K562 (cell line): Measurements from ENCODE around the gene PELI3. TPM values are rescaled to one million over a fixed set of nuclear protein-coding genes. Genes with fewer than 3 reads are reported as not detected.

ENCODE experiments used
- ATAC-seq: fragments of 200-7000 bp; cut with Tn5 transposase; 3 replicates; pipeline ENCODE4 v1.9.1; 2020; ENCODE audit warnings: moderate library complexity
- BruUV-seq: library from RNA; stranded (reverse); fragments of 400-500 nt; replicated peaks from 2 replicates; lab custom pipeline; 2021; lab: Mats Ljungman, UMichigan
- CTCF ChIA-PET: fragments of 300-600 bp; formaldehyde crosslinking; extraction: SDS; loops from one replicate; lab custom pipeline; 2021; ENCODE audit warnings: low intra/inter-chr PET ratio; lab: Yijun Ruan, JAX
- POLR2A ChIA-PET: fragments of 300-600, 350-650 bp; sonication (Branson Sonifier 250); formaldehyde crosslinking; extraction: SDS; loops from one replicate; lab custom pipeline; 2021; ENCODE audit warnings: antibody characterized with exemption, inconsistent platforms; lab: Yijun Ruan, JAX
- DNase-seq, 4 experiments: peaks; one replicate each; pipeline versions ENCODE4 v3.0.0 to v3.0.0-alpha.2; 2011 to 2018; ENCODE audit warnings: low spot score in 3 of 4, mixed read lengths in 3 of 4; ENCODE audit errors: extremely low read depth in 1 of 4
- FAIRE-seq: peaks from 2 replicates; lab custom pipeline; 2011; peaks lifted over from hg19 to GRCh38; lab: Jason Lieb, UNC
- H2AFZ ChIP-seq: 2 replicates; pipeline ENCODE4 v1.6.0; 2011; ENCODE audit warnings: low read depth, low read length, control low read depth, inconsistent platforms
- H3K27ac ChIP-seq: fragments of 200-600 bp; 3 replicates; pipeline ENCODE4 v1.8.0; 2011; ENCODE audit warnings: low read depth, mild to moderate bottlenecking, control low read depth, inconsistent platforms, low read length, moderate library complexity, mixed read lengths; ENCODE audit errors: extremely low read depth
- H3K27me3 ChIP-seq, 2 experiments: fragments of 300-600 bp in 1 of 2; 2 replicates in 1 of 2; 3 replicates in 1 of 2; pipeline versions ENCODE4 v1.6.0 to v1.8.0; 2011; ENCODE audit warnings: inconsistent platforms in 2 of 2, low read length in 2 of 2, mild to moderate bottlenecking in 1 of 2, mixed read lengths in 1 of 2, moderate library complexity in 1 of 2; ENCODE audit not compliant: control insufficient read depth in 2 of 2, insufficient read depth in 2 of 2
- H3K36me3 ChIP-seq: fragments of 300-600 bp; 3 replicates; pipeline ENCODE4 v1.8.0; 2011; ENCODE audit warnings: mild to moderate bottlenecking, low read length, inconsistent platforms; ENCODE audit not compliant: control insufficient read depth, insufficient read depth
- H3K4me1 ChIP-seq, 2 experiments: fragments of 200-600 bp in 1 of 2; replicated peaks in 1 of 2; 2 replicates in 1 of 2; 3 replicates in 1 of 2; pipeline versions ENCODE4 v1.5.1 to v1.8.0; 2011; ENCODE audit warnings: inconsistent platforms in 2 of 2, low read length in 2 of 2, mild to moderate bottlenecking in 1 of 2, mixed read lengths in 1 of 2, moderate library complexity in 1 of 2; ENCODE audit not compliant: control insufficient read depth in 2 of 2, insufficient read depth in 2 of 2
- H3K4me2 ChIP-seq: 2 replicates; pipeline ENCODE4 v1.6.1; 2011; ENCODE audit warnings: low read length, control low read depth, inconsistent platforms, mixed read lengths; ENCODE audit not compliant: insufficient read depth
- H3K4me3 ChIP-seq: fragments of 200-600 bp; sonication (generic), shearing (Covaris generic); 2 replicates; pipeline ENCODE4 v1.5.1; 2016; ENCODE audit warnings: control low read depth, inconsistent platforms
- H3K79me2 ChIP-seq: fragments of 200-600 bp; 3 replicates; pipeline ENCODE4 v1.8.0; 2011; ENCODE audit warnings: low read length, inconsistent platforms; ENCODE audit not compliant: control insufficient read depth, insufficient read depth
- H3K9ac ChIP-seq, 2 experiments: 2 replicates each; pipeline versions ENCODE4 v1.6.0 to v1.6.1; 2011; ENCODE audit warnings: low read depth in 2 of 2, low read length in 2 of 2, control low read depth in 1 of 2, inconsistent platforms in 1 of 2, mild to moderate bottlenecking in 1 of 2, mixed read lengths in 1 of 2; ENCODE audit not compliant: insufficient read depth in 1 of 2
- H3K9me1 ChIP-seq: one replicate; pipeline ENCODE4 v1.6.0; 2011; ENCODE audit warnings: inconsistent platforms, mild to moderate bottlenecking, low read length, moderate library complexity; ENCODE audit not compliant: control insufficient read depth, insufficient read depth
- H3K9me3 ChIP-seq: replicated peaks from 2 replicates; pipeline ENCODE4 v1.5.1; 2011; ENCODE audit warnings: low read depth, low read length, inconsistent platforms; ENCODE audit not compliant: control insufficient read depth, insufficient read depth
- H4K20me1 ChIP-seq: replicated peaks from 2 replicates; pipeline ENCODE4 v1.6.1; 2011; ENCODE audit warnings: low read length, inconsistent platforms, mixed read lengths; ENCODE audit not compliant: control insufficient read depth, insufficient read depth
- ERF ChIP-seq: fragments of 450-650 bp; formaldehyde crosslinking; IDR thresholded peaks from 2 replicates; pipeline ENCODE4 v1.4.0; 2020; ENCODE audit warnings: mild to moderate bottlenecking, mixed read lengths
- JUNB ChIP-seq: fragments of 450-650 bp; formaldehyde crosslinking; conservative IDR thresholded peaks from 2 replicates; pipeline ENCODE4 v1.4.0; 2020; ENCODE audit warnings: mild to moderate bottlenecking
- SLC30A9 ChIP-seq: fragments of 250-450 bp; sonication (Bioruptor Pico); IDR thresholded peaks from 2 replicates; pipeline ENCODE4 v1.8.0; 2022; ENCODE audit warnings: mild to moderate bottlenecking, moderate library complexity
- ZBED1 ChIP-seq: IDR thresholded peaks from 2 replicates; pipeline ENCODE4 v1.6.1; 2014
- ZNF785 ChIP-seq: fragments of 250-450 bp; sonication (Bioruptor Pico); IDR thresholded peaks from 2 replicates; pipeline ENCODE4 v1.4.0; 2020; ENCODE audit warnings: mild to moderate bottlenecking
- WGBS: fragments of 100-300 bp; shearing (Covaris generic); methylation state at CpG from one replicate; pipeline ENCODE4 v1.1.6; 2016; ENCODE audit warnings: low coverage, mixed read lengths; ENCODE audit not compliant: insufficient coverage; ENCODE audit errors: missing lambda C conversion rate; 5-methylcytosine and 5-hydroxymethylcytosine counted together
- in situ Hi-C: fragments of 300-500 bp; cut with MboI; formaldehyde crosslinking; loops from 4 replicates; pipeline ENCODE4 v1.15.0; 2018; ENCODE audit warnings: inconsistent platforms, mixed read lengths
- intact Hi-C: fragments of 100-400 bp; cut with micrococcal nuclease; formaldehyde crosslinking; loops from 2 replicates; pipeline ENCODE4 v1.14.2; 2022
- polyA plus RNA-seq, 8 experiments: library from polyadenylated mRNA; depleted of rRNA in 4 of 8; stranded (reverse) in 5 of 8; unstranded in 3 of 8; fragments of >200 nt; fragmentation: Nextera tagmentation in 2 of 8; fragmentation: Illumina TruSeq in 1 of 8; extraction: Ambion mirVana in 2 of 8; extraction: Trizol in 1 of 8; gene quantifications; 2 replicates each; pipeline versions ENCODE4 v1.2.1 to v1.2.3, GENCODE V29; 2011 to 2014; ENCODE audit warnings: inconsistent platforms in 1 of 8, missing spikeins in 1 of 8
- total RNA-seq, 7 experiments: library from RNA; depleted of rRNA in 6 of 7; stranded (reverse); fragments of >200 nt in 6 of 7; fragmentation: Illumina TruSeq in 2 of 7; extraction: Trizol in 2 of 7; gene quantifications; 2 replicates each; pipeline versions ENCODE4 v1.2.1 to v1.2.3, GENCODE V29; 2011 to 2021; ENCODE audit warnings: low replicate concordance in 1 of 7
- TF ChIP-seq, protein P1 (sequence below): IDR thresholded peaks from 2 replicates; pipeline ENCODE4 v1.6.1; 2016; ENCODE audit warnings: missing genetic modification characterization, missing compliant biosample characterization

Gene PELI3
- total and polyA plus RNA-seq, 9 of the 15 experiments (the other 6 are each of a cell fraction or from before 2014, with no cell fraction given): 0.17 to 4.2 (median 1.9) TPM

DNA sequence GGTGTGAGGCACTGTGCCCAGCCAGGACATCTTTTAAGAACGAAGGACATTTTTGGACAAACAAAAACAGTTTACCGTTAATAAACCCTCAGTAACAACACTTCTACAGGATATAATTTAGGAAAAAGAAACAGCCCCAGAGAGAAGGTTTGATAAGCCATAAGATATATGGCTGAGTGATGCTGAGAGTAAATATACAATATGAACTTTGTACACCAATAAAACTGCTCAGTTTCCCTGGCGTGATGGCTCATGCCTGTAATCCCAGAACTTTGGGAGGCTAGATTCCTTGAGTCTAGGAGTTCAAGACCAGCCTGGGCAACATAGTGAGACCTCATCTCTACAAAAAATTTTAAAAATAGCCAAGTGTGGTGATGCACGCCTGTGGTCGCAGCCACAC, 31.8 kb downstream of the PELI3 start:
- Histone ChIP-seq H3K4me1 (peaks cover 0 to 15% of the 10 kb centered on the region in 2 experiments; a peak in 1 of 5 replicates), H3K4me2 (no peak overlapping the region), H3K9me1 (no peaks in the 10 kb centered on the region), H3K4me3 (no peak overlapping the region), H3K79me2 (no peaks in the 10 kb centered on the region), H3K9me3 (no peaks in the 10 kb centered on the region), H2AFZ (no peak overlapping the region), H4K20me1 (0 out of 2 replicates have a peak, but pooled peaks cover 2% of the 10 kb centered on the region), H3K9ac (no peak overlapping the region)
- no peak for ATAC-seq
- no peak for FAIRE-seq
- intact Hi-C loops: no loop called here
- no TSS peak for BruUV-seq
- WGBS: 90% methylated on average over 5 of the region's 5 CpGs
- in situ Hi-C loops: no loop called here
- TF ChIP-seq ZNF785 (CRISPR knock-in tag): no peak
- TF ChIP-seq SLC30A9: no peak
- no peak for TF ChIP-seq ZBED1
- TF ChIP-seq ERF (CRISPR knock-in tag): no peak
- TF ChIP-seq, protein P1, sequence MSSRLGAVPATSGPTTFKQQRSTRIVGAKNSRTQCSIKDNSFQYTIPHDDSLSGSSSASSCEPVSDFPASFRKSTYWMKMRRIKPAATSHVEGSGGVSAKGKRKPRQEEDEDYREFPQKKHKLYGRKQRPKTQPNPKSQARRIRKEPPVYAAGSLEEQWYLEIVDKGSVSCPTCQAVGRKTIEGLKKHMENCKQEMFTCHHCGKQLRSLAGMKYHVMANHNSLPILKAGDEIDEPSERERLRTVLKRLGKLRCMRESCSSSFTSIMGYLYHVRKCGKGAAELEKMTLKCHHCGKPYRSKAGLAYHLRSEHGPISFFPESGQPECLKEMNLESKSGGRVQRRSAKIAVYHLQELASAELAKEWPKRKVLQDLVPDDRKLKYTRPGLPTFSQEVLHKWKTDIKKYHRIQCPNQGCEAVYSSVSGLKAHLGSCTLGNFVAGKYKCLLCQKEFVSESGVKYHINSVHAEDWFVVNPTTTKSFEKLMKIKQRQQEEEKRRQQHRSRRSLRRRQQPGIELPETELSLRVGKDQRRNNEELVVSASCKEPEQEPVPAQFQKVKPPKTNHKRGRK (tag): no peak
- no peak for TF ChIP-seq JUNB (CRISPR knock-in tag)
- TF ChIP-seq, all 486 proteins: peak for 0
- POLR2A ChIA-PET: no interaction called here
- H3K27me3 ChIP-seq: no peaks in the 10 kb centered on the region
- H3K36me3 ChIP-seq: peaks cover 32% of the 10 kb centered on the region; the same call in 2 of the 3 replicates
- CTCF ChIA-PET: no interaction called here
- no peak for DNase-seq
- H3K27ac ChIP-seq: no peak overlapping the region
